ENCODE data around the gene UFD1.

- no peak for TF ChIP-seq SRF (CRISPR knock-in tag; IDR thresholded peaks at IDR 0.05)
- no peak for TF ChIP-seq TAF1 (IDR thresholded peaks at IDR 0.05; ENCODE audit: control insufficient read depth, extremely low read depth, insufficient read depth, low read length, severe bottlenecking)
- TF ChIP-seq MAX (CRISPR knock-in tag; IDR thresholded peaks at IDR 0.05): no peak
- TF ChIP-seq JUN (IDR thresholded peaks at IDR 0.05; ENCODE audit: borderline replicate concordance, low read depth, low read length): no peak
- no peak for TF ChIP-seq JUN (CRISPR knock-in tag; IDR thresholded peaks at IDR 0.05; ENCODE audit: borderline replicate concordance)
Measured at GRCh38 chr22:19456541-19456940, 22.5 kb downstream of the UFD1 start.
